H1 (cell line): ENCODE measurements around the gene CTPS2. TPM values are rescaled to one million over a fixed set of nuclear protein-coding genes. Genes with fewer than 3 reads are reported as not detected.
A peak's percentile ranks its signal among the peaks of the same experiment; 100 is the strongest.

Experiments
- CTCF ChIA-PET: fragments of 300-600 bp; sonication (Branson Sonifier 250); formaldehyde crosslinking; loops from one replicate; lab custom pipeline; 2021; ENCODE audit not compliant: partially characterized antibody; lab: Charles Lee
- POLR2A ChIA-PET: fragments of 300-600 bp; sonication (Branson Sonifier 250); formaldehyde crosslinking; loops from one replicate; lab custom pipeline; 2021; ENCODE audit warnings: inconsistent platforms; ENCODE audit not compliant: partially characterized antibody; lab: Charles Lee
- DNase-seq, 2 experiments: peaks; one replicate each; pipeline versions ENCODE4 v3.0.0 to v3.0.0-alpha.2; 2010 to 2022; ENCODE audit warnings: low spot score in 2 of 2, low read depth in 1 of 2, mixed read lengths in 1 of 2
- FAIRE-seq: peaks from 2 replicates; lab custom pipeline; 2011; peaks lifted over from hg19 to GRCh38; lab: Jason Lieb, UNC
- H2AFZ ChIP-seq: 2 replicates; pipeline ENCODE4 v1.8.1; 2012; ENCODE audit warnings: low read length, inconsistent platforms
- H2AK5ac ChIP-seq: 2 replicates; pipeline ENCODE4 v1.6.1; 2013; ENCODE audit warnings: low read depth, low read length
- H2BK120ac ChIP-seq: replicated peaks from 2 replicates; pipeline ENCODE3; 2013; ENCODE audit warnings: low read depth, low read length, inconsistent platforms
- H2BK12ac ChIP-seq: 2 replicates; pipeline ENCODE4 v1.6.1; 2013; ENCODE audit warnings: low read depth, low read length
- H2BK15ac ChIP-seq: 2 replicates; pipeline ENCODE4 v1.6.1; 2013; ENCODE audit warnings: low read length
- H2BK20ac ChIP-seq: 2 replicates; pipeline ENCODE4 v1.6.1; 2013; ENCODE audit warnings: low read length
- H2BK5ac ChIP-seq: 2 replicates; pipeline ENCODE4 v1.6.1; 2013; ENCODE audit warnings: low read depth, low read length
- H3K14ac ChIP-seq: 2 replicates; pipeline ENCODE4 v1.6.1; 2013; ENCODE audit warnings: inconsistent platforms; ENCODE audit not compliant: insufficient read length
- H3K18ac ChIP-seq: 2 replicates; pipeline ENCODE4 v1.6.1; 2013; ENCODE audit warnings: low read length; ENCODE audit errors: extremely low read depth
- H3K23ac ChIP-seq: 2 replicates; pipeline ENCODE4 v1.6.1; 2013; ENCODE audit warnings: inconsistent platforms; ENCODE audit not compliant: insufficient read length
- H3K23me2 ChIP-seq: 2 replicates; pipeline ENCODE4 v1.6.1; 2013; ENCODE audit warnings: low read depth, low read length
- H3K27ac ChIP-seq: 2 replicates; pipeline ENCODE4 v1.6.1; 2011; ENCODE audit warnings: low read depth, low read length, inconsistent platforms
- H3K27me3 ChIP-seq, 4 experiments: replicated peaks in 1 of 4; 1 replicate in 1 of 4; 2 replicates in 3 of 4; pipeline versions ENCODE4 v1.6.1 to v1.8.1; 2011 to 2013; ENCODE audit warnings: low read length in 3 of 4, mild to moderate bottlenecking in 3 of 4, inconsistent platforms in 2 of 4, mixed read lengths in 2 of 4, moderate library complexity in 1 of 4; ENCODE audit not compliant: control insufficient read depth in 3 of 4, insufficient read depth in 3 of 4; ENCODE audit errors: extremely low read depth in 1 of 4
- H3K36me3 ChIP-seq, 4 experiments: 2 replicates each; pipeline versions ENCODE4 v1.6.1 to v1.8.1; 2011 to 2013; ENCODE audit warnings: mild to moderate bottlenecking in 4 of 4, low read length in 3 of 4, moderate library complexity in 2 of 4, control low read depth in 1 of 4, inconsistent platforms in 1 of 4; ENCODE audit not compliant: insufficient read depth in 4 of 4, control insufficient read depth in 2 of 4
- H3K4ac ChIP-seq: replicated peaks from 2 replicates; pipeline ENCODE3; 2013; ENCODE audit warnings: low read length, low read depth, mixed read lengths, inconsistent platforms; ENCODE audit not compliant: insufficient read length
- H3K4me1 ChIP-seq, 4 experiments: replicated peaks in 1 of 4; 1 replicate in 1 of 4; 2 replicates in 3 of 4; pipeline versions ENCODE4 v1.6.1 to v1.8.1; 2011 to 2013; ENCODE audit warnings: low read length in 3 of 4, inconsistent platforms in 2 of 4, mixed read lengths in 1 of 4; ENCODE audit not compliant: insufficient read depth in 4 of 4, control insufficient read depth in 3 of 4
- H3K4me2 ChIP-seq, 2 experiments: 2 replicates each; pipeline versions ENCODE4 v1.6.1 to v1.8.1; 2011 to 2013; ENCODE audit warnings: low read depth in 2 of 2, low read length in 2 of 2, control low read depth in 1 of 2, inconsistent platforms in 1 of 2, mild to moderate bottlenecking in 1 of 2; ENCODE audit not compliant: insufficient read depth in 1 of 2
- H3K4me3 ChIP-seq, 4 experiments: fragments of 200-600, 300-600 bp in 1 of 4; sonication (generic), shearing (Covaris generic), sonication (Bioruptor Twin) in 1 of 4; 2 replicates each; pipeline versions ENCODE4 v1.5.1 to v1.8.1; 2011 to 2016; ENCODE audit warnings: low read length in 4 of 4, low read depth in 3 of 4, control low read depth in 2 of 4, inconsistent platforms in 2 of 4, mild to moderate bottlenecking in 2 of 4, mixed read lengths in 1 of 4, moderate library complexity in 1 of 4; ENCODE audit not compliant: insufficient read depth in 2 of 4; ENCODE audit errors: extremely low read depth in 1 of 4
- H3K56ac ChIP-seq: replicated peaks from 2 replicates; pipeline ENCODE3; 2013; ENCODE audit warnings: low read depth, mild to moderate bottlenecking, mixed read lengths, low read length, inconsistent platforms; ENCODE audit not compliant: insufficient read length
- H3K79me1 ChIP-seq: 2 replicates; pipeline ENCODE4 v1.6.1; 2013; ENCODE audit warnings: low read depth, low read length, control low read depth
- H3K79me2 ChIP-seq, 2 experiments: 2 replicates each; pipeline versions ENCODE4 v1.6.1 to v1.8.1; 2012 to 2013; ENCODE audit warnings: low read length in 2 of 2, mild to moderate bottlenecking in 2 of 2, inconsistent platforms in 1 of 2; ENCODE audit not compliant: insufficient read depth in 2 of 2, control insufficient read depth in 1 of 2
- H3K9ac ChIP-seq, 4 experiments: replicated peaks in 1 of 4; 1 replicate in 1 of 4; 2 replicates in 3 of 4; pipeline versions ENCODE4 v1.6.1 to v1.8.1; 2011 to 2013; ENCODE audit warnings: low read depth in 3 of 4, low read length in 3 of 4, control low read depth in 2 of 4, mild to moderate bottlenecking in 2 of 4, moderate library complexity in 2 of 4, inconsistent platforms in 1 of 4; ENCODE audit errors: extremely low read depth in 1 of 4
- H3K9me3 ChIP-seq, 2 experiments: 2 replicates each; pipeline versions ENCODE4 v1.6.1 to v1.8.1; 2012 to 2013; ENCODE audit warnings: mild to moderate bottlenecking in 2 of 2, moderate library complexity in 2 of 2, control low read depth in 1 of 2, inconsistent platforms in 1 of 2, low read depth in 1 of 2, low read length in 1 of 2, mixed read lengths in 1 of 2; ENCODE audit not compliant: insufficient read depth in 2 of 2
- H4K20me1 ChIP-seq, 2 experiments: replicated peaks in 1 of 2; 2 replicates each; pipeline versions ENCODE3 to v1.8.1; 2011 to 2013; ENCODE audit warnings: inconsistent platforms in 2 of 2, low read length in 2 of 2, mild to moderate bottlenecking in 1 of 2; ENCODE audit not compliant: insufficient read depth in 2 of 2, control insufficient read depth in 1 of 2
- H4K5ac ChIP-seq: 2 replicates; pipeline ENCODE4 v1.6.1; 2013; ENCODE audit warnings: low read length, low read depth, mixed read lengths, inconsistent platforms; ENCODE audit not compliant: insufficient read length
- H4K8ac ChIP-seq: 2 replicates; pipeline ENCODE4 v1.8.0; 2013; ENCODE audit warnings: mild to moderate bottlenecking, moderate library complexity, low read length, inconsistent platforms; ENCODE audit not compliant: insufficient read depth; ENCODE audit errors: extremely low read depth
- H4K91ac ChIP-seq: replicated peaks from 2 replicates; pipeline ENCODE3; 2013; ENCODE audit warnings: low read length, mixed read lengths, inconsistent platforms; ENCODE audit not compliant: insufficient read length
- CREB1 ChIP-seq: IDR thresholded peaks from 2 replicates; pipeline ENCODE4 v1.6.1; 2012; ENCODE audit warnings: inconsistent platforms
- JUN ChIP-seq: IDR thresholded peaks from 2 replicates; pipeline ENCODE4 v1.6.1; 2011; ENCODE audit warnings: low read depth, mild to moderate bottlenecking, improper control_type of control experiment, low read length
- KDM5A ChIP-seq: fragments of 200-600 bp; IDR thresholded peaks from 2 replicates; pipeline ENCODE4 v1.7.1; 2012; ENCODE audit warnings: mild to moderate bottlenecking, low read length, inconsistent platforms, mixed read lengths
- POLR2A ChIP-seq, 2 experiments: IDR thresholded peaks; 1 replicate in 1 of 2; 2 replicates in 1 of 2; pipeline ENCODE4 v1.6.1; 2011; ENCODE audit warnings: low read depth in 2 of 2, low read length in 2 of 2, mild to moderate bottlenecking in 2 of 2; ENCODE audit errors: control extremely low read depth in 1 of 2
- RNF2 ChIP-seq: fragments of 200-900, 300-1000 bp; sonication (generic); IDR thresholded peaks from 2 replicates; pipeline ENCODE4 v1.7.1; 2016; ENCODE audit warnings: borderline replicate concordance, low read depth, mild to moderate bottlenecking, antibody characterized with exemption, low read length; ENCODE audit not compliant: poor library complexity, severe bottlenecking; ENCODE audit errors: missing control alignments
- SP4 ChIP-seq: IDR thresholded peaks from 2 replicates; pipeline ENCODE4 v1.6.1; 2012; ENCODE audit warnings: low read length, inconsistent platforms
- TAF1 ChIP-seq: IDR thresholded peaks from 2 replicates; pipeline ENCODE4 v1.6.1; 2011; ENCODE audit warnings: mild to moderate bottlenecking, low read depth, low read length
- WGBS, 2 experiments: shearing (Covaris generic) in 1 of 2; methylation state at CpG; one replicate each; pipeline versions ENCODE4 v1.1.6 to v1.1.7; 2013 to 2015; ENCODE audit warnings: low lambda C conversion rate in 2 of 2, mixed read lengths in 2 of 2, inconsistent platforms in 1 of 2, low coverage in 1 of 2, missing lambda C conversion rate in 1 of 2; ENCODE audit not compliant: insufficient replicate concordance in 2 of 2, insufficient coverage in 1 of 2, insufficient read length in 1 of 2; ENCODE audit errors: extremely low coverage in 1 of 2, missing lambda C conversion rate in 1 of 2; 5-methylcytosine and 5-hydroxymethylcytosine counted together
- polyA plus RNA-seq, 7 experiments: library from polyadenylated mRNA; depleted of rRNA in 3 of 7; stranded (reverse) in 5 of 7; unstranded in 2 of 7; fragments of >200 nt in 5 of 7; fragments of 200-250 nt in 2 of 7; gene quantifications; 1 replicate in 5 of 7; 2 replicates in 1 of 7; 4 replicates in 1 of 7; pipeline versions ENCODE4 v1.2.1 to v1.2.3, GENCODE V29; 2011 to 2013; ENCODE audit warnings: missing spikeins in 2 of 7, mixed read lengths in 2 of 7
- total RNA-seq: library from RNA; stranded (reverse); fragmentation: NEBNext Ultra II Directional; extraction: Animal tissue kit (Norgen Biotek cat#: 25700); gene quantifications from 2 replicates; pipeline ENCODE4 v1.2.1, GENCODE V29; 2021
- TF ChIP-seq, protein P1 (sequence below): IDR thresholded peaks from 2 replicates; pipeline ENCODE4 v1.6.1; 2012; ENCODE audit warnings: inconsistent platforms

CTPS2 gene
- total and polyA plus RNA-seq, 2 of the 8 experiments (the other 6 are each of a cell fraction or from before 2014, with no cell fraction given): 17.1 to 34.0 TPM

DNA sequence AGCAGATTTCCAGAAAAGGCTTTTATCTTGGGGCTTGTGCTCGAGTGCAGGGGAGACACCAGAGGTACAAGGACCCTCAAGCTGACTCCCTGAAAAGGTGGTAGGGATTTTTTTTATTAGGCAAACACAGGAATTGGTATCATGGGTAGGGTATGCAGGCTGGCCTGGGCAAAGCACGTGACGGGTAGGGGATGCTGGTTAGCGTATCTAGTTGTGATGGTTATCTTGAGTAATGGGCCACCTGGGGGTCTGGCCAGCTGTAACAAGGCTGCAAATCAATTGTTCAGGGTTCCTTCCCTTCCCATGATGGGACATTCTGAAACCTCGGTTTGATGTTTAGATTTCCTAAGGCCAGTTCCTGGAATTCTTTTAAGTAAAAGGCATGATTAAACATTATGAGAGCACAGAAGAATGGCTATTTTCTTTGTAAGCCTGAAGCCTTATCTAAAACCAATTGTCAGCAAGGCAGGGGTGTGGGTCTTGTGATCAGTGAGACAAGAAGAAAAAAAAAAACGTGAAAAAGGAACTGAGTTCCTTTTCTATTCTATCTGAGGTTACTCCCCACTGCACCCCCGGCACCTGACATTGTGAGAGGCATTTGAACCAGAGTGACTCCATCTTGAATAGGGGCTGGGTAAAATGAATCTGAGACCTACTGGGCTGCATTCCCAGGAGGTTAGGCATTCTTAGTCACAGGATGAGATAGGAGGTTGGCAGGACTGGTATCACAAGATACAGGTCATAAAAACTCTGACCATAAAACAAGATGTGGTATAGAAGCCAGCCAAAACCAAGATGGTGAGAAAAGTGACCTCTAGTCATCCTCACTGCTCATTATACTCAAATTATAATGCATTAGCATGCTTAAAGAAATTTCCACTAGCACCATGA, 126.7 kb downstream of the CTPS2 start:
- Histone ChIP-seq H3K27ac (no peak overlapping the region; the same call in 1 of the 2 replicates), H3K36me3 (peaks cover 0 to 49% (median 13%) of the 10 kb centered on the region in 4 experiments; a peak in 4 of 8 replicates), H3K27me3 (no peaks in the 10 kb centered on the region), H3K4ac (no peak overlapping the region), H3K56ac (no peak overlapping the region), H4K20me1 (no peaks in the 10 kb centered on the region), H3K23ac (no peak overlapping the region), H2AFZ (no peak overlapping the region), H2BK12ac (no peak overlapping the region), H3K4me1 (peaks cover 0 to 4% (median 0%) of the 10 kb centered on the region in 4 experiments; a peak in 2 of 7 replicates), H2BK5ac (peak overlapping the region; percentile 27; the same call in 1 of the 2 replicates), H3K9me3 (peaks cover 0 to 7% of the 10 kb centered on the region in 2 experiments; a peak in 1 of 4 replicates), H3K79me2 (no peaks in the 10 kb centered on the region; a peak in 1 of 4 replicates), H2AK5ac (no peak overlapping the region), H3K14ac (no peak overlapping the region), H2BK120ac (peak overlapping the region; percentile 54), H3K23me2 (no peaks in the 10 kb centered on the region), H4K91ac (peak overlapping the region; percentile 81), H3K4me3 (no peak overlapping the region), H3K9ac (no peak overlapping the region), H4K5ac (no peak overlapping the region), H3K79me1 (no peaks in the 10 kb centered on the region; the same call in 1 of the 2 replicates), H2BK15ac (no peak overlapping the region), H4K8ac (no peak overlapping the region), H2BK20ac (no peak overlapping the region), H3K4me2 (0 out of 4 replicates have a peak overlapping the region, but pooled peaks of 1 of the 2 experiments have one; percentile 33), H3K18ac (peak overlapping the region; percentile 83)
- no peak for TF ChIP-seq RNF2
- TF ChIP-seq CREB1: no peak
- TF ChIP-seq, protein P1, sequence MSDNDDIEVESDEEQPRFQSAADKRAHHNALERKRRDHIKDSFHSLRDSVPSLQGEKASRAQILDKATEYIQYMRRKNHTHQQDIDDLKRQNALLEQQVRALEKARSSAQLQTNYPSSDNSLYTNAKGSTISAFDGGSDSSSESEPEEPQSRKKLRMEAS: no peak
- peak in 1 of 2 experiments; percentile 20; a peak in 1 of 3 replicates for TF ChIP-seq POLR2A (IDR thresholded peaks at IDR 0.05; ENCODE audit: control extremely low read depth in 1 of 2, low read depth in 2 of 2, low read length in 2 of 2)
- TF ChIP-seq SP4: no peak
- TF ChIP-seq TAF1: no peak
- TF ChIP-seq JUN: no peak
- no peak for TF ChIP-seq KDM5A
- POLR2A ChIA-PET: no interaction called here
- no peak for FAIRE-seq
- CTCF ChIA-PET: interaction anchor here (1.0 to 1.1 kb wide), 2 partner anchors 16 to 33 kb away, joined by 3 to 5 read pairs; no protein-coding TSS in a partner anchor
- 70% methylated on average over 4 of the region's 7 CpGs; no CpG with 5 or more reads in 1 of the 2 experiments for WGBS, 2 experiments
- no peak for DNase-seq
